GM19455 (cell line): ENCODE data around the gene CROCC.
"Not testable (repeated sequence)": the region's sequence is repeated elsewhere in the genome, so short reads cannot be mapped to it uniquely, and the experiment has no call there.

Experiments
- ATAC-seq: cut with Tn5 transposase; IDR thresholded peaks from one replicate; pipeline ENCODE4 v1.9.1; 2021; ENCODE audit not compliant: unreplicated experiment

CROCC gene

GRCh38 chr1:16936580-16936979 lies 14.8 kb downstream of the CROCC start:
- ATAC-seq: not testable (repeated sequence)

GRCh38 chr1:16938351-16939321 lies 16.9 kb downstream of the CROCC start:
- no peak for ATAC-seq

- ATAC-seq: not testable (repeated sequence)
These were observed 17.9 kb downstream of the CROCC start for GRCh38 chr1:16939386-16940180.

- no peak for ATAC-seq
These were observed 22.3 kb downstream of the CROCC start for GRCh38 chr1:16944038-16944437.

- not testable (repeated sequence) for ATAC-seq
These were observed 23.8 kb downstream of the CROCC start for GRCh38 chr1:16945512-16945911.

GRCh38 chr1:16946185-16946584 lies 24.5 kb downstream of the CROCC start:
- not testable (repeated sequence) for ATAC-seq

- ATAC-seq: no peak
These were observed 24.9 kb downstream of the CROCC start for GRCh38 chr1:16946646-16947045.

GRCh38 chr1:16948282-16948891 lies 26.7 kb downstream of the CROCC start:
- not testable (repeated sequence) for ATAC-seq

- ATAC-seq: not testable (repeated sequence)
These were observed 27.3 kb downstream of the CROCC start for GRCh38 chr1:16949026-16949425.

- not testable (repeated sequence) for ATAC-seq
These were observed 30.6 kb downstream of the CROCC start for GRCh38 chr1:16952376-16952775.

GRCh38 chr1:16954579-16954978 lies 32.8 kb downstream of the CROCC start:
- ATAC-seq: no peak

- no peak for ATAC-seq
These were observed 33.5 kb downstream of the CROCC start for GRCh38 chr1:16955186-16955585.

- no peak for ATAC-seq
These were observed 35.0 kb downstream of the CROCC start for GRCh38 chr1:16956775-16957174.

- ATAC-seq: no peak
These were observed 36.0 kb downstream of the CROCC start for GRCh38 chr1:16957731-16958130.

GRCh38 chr1:16958475-16958874 lies 36.7 kb downstream of the CROCC start:
- no peak for ATAC-seq

GRCh38 chr1:16960560-16961296 lies 39.0 kb downstream of the CROCC start:
- ATAC-seq: peak; percentile 72

GRCh38 chr1:16961297-16962133 lies 39.8 kb downstream of the CROCC start:
- ATAC-seq: no peak

GRCh38 chr1:16964169-16964568 lies 42.4 kb downstream of the CROCC start:
- not testable (repeated sequence) for ATAC-seq

- no peak for ATAC-seq
These were observed 43.8 kb downstream of the CROCC start for GRCh38 chr1:16965486-16966067.
